K562 (cell line): ENCODE results near the gene SCUBE2.

ENCODE experiments used
- ATF3 ChIP-seq, 2 experiments: fragments of 450-650 bp in 1 of 2; sonication (generic) in 1 of 2; formaldehyde crosslinking in 1 of 2; IDR thresholded peaks in 1 of 2; conservative IDR thresholded peaks in 1 of 2; 2 replicates each; pipeline versions ENCODE4 v1.6.1 to v1.8.1; 2016 to 2023; ENCODE audit warnings: mild to moderate bottlenecking in 2 of 2, moderate library complexity in 2 of 2, inconsistent platforms in 1 of 2, missing genetic modification reagents in 1 of 2
- CREB3L1 ChIP-seq: fragments of 450-650 bp; IDR thresholded peaks from 2 replicates; pipeline ENCODE4 v1.6.1; 2014; ENCODE audit warnings: low read depth, mild to moderate bottlenecking, moderate library complexity, borderline replicate concordance
- CTCF ChIP-seq, 3 experiments: IDR thresholded peaks in 2 of 3; conservative IDR thresholded peaks in 1 of 3; 2 replicates each; pipeline ENCODE4 v1.5.1; 2011 to 2012; ENCODE audit warnings: low read length in 3 of 3, mild to moderate bottlenecking in 3 of 3, control low read depth in 2 of 3, improper control_type of control experiment in 1 of 3, inconsistent platforms in 1 of 3, low read depth in 1 of 3, mixed read lengths in 1 of 3, moderate library complexity in 1 of 3; ENCODE audit not compliant: insufficient read depth in 2 of 3
- ELF2 ChIP-seq: fragments of 250-450 bp; sonication (Bioruptor Pico); IDR thresholded peaks from 2 replicates; pipeline ENCODE4 v1.5.0; 2021; ENCODE audit warnings: mild to moderate bottlenecking
- FOSL1 ChIP-seq: fragments of 200-800 bp; sonication (Bioruptor generic); conservative IDR thresholded peaks from 2 replicates; pipeline ENCODE4 v1.6.1; 2016; ENCODE audit warnings: missing genetic modification characterization, missing compliant biosample characterization
- KAT7 ChIP-seq: sonication (generic); formaldehyde crosslinking; IDR thresholded peaks from 2 replicates; pipeline ENCODE4 v1.8.0; 2022; ENCODE audit warnings: missing genetic modification reagents, mild to moderate bottlenecking, borderline replicate concordance
- POLR2A ChIP-seq: fragments of 450-650 bp; conservative IDR thresholded peaks from 2 replicates; pipeline ENCODE4 v1.6.1; 2016
- ZNF224 ChIP-seq: sonication (generic); formaldehyde crosslinking; IDR thresholded peaks from 2 replicates; pipeline ENCODE4 v1.8.0; 2022; ENCODE audit warnings: mild to moderate bottlenecking, missing genetic modification reagents
- TF ChIP-seq, protein P1 (sequence below), 2 experiments: fragments of 450-650 bp in 1 of 2; sonication (generic) in 1 of 2; formaldehyde crosslinking; conservative IDR thresholded peaks; 2 replicates each; pipeline versions ENCODE4 v1.4.0 to v1.8.1; 2020 to 2022; ENCODE audit warnings: mild to moderate bottlenecking in 1 of 2, missing genetic modification reagents in 1 of 2
- TF ChIP-seq, protein P2 (sequence below): sonication (generic); formaldehyde crosslinking; IDR thresholded peaks from 2 replicates; pipeline ENCODE4 v1.8.0; 2022; ENCODE audit warnings: missing genetic modification reagents, mild to moderate bottlenecking, borderline replicate concordance

DNA sequence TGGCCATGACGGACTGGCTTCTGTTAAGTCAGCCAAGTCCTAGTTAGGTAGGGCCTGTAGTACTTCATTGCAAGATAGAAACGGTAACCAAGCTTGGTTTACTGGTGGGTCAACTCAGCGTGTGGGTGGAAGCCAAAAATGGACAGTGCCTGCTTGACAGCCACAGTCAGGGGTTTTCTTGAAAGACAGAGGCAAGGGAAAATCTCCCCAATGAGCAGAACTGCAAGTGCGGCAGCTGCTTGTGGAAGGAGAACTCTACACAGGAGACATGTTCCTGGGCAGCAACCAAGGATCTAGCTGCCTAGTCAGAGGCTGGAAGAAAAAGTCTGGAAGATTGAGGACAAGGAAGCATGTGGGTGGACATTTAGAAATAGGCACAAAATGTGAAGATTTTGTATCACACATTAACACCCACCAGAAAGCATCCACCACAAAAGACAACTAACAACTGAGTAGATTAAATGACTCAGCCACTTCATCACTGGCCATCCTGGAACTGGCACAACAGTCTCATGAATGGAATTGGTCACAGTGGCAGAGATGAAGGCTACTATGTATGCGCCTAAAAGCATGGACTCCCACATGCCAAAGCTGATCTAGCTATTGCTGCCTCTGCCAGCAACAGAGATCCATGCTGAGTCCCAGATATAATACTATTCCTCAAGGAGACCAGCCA, 40.9 kb upstream of the SCUBE2 start:
- TF ChIP-seq FOSL1 (tag) (no peak), CTCF (IDR thresholded peaks at IDR 0.05 in 2 of 3, conservative IDR thresholded peaks at IDR 0.05 in 1 of 3; ENCODE audit: insufficient read depth in 2 of 3, low read depth in 1 of 3, low read length in 3 of 3) (no peak), ELF2 (CRISPR knock-in tag) (no peak), ATF3 (IDR thresholded peaks at IDR 0.05) (no peak), ATF3 (CRISPR knock-in tag; conservative IDR thresholded peaks at IDR 0.05) (no peak), KAT7 (CRISPR knock-in tag) (no peak), CREB3L1 (no peak), POLR2A (no peak), ZNF224 (CRISPR knock-in tag) (no peak)
- TF ChIP-seq, protein P1, sequence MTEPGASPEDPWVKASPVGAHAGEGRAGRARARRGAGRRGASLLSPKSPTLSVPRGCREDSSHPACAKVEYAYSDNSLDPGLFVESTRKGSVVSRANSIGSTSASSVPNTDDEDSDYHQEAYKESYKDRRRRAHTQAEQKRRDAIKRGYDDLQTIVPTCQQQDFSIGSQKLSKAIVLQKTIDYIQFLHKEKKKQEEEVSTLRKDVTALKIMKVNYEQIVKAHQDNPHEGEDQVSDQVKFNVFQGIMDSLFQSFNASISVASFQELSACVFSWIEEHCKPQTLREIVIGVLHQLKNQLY (CRISPR knock-in tag; conservative IDR thresholded peaks at IDR 0.05): no peak
- TF ChIP-seq, protein P2, sequence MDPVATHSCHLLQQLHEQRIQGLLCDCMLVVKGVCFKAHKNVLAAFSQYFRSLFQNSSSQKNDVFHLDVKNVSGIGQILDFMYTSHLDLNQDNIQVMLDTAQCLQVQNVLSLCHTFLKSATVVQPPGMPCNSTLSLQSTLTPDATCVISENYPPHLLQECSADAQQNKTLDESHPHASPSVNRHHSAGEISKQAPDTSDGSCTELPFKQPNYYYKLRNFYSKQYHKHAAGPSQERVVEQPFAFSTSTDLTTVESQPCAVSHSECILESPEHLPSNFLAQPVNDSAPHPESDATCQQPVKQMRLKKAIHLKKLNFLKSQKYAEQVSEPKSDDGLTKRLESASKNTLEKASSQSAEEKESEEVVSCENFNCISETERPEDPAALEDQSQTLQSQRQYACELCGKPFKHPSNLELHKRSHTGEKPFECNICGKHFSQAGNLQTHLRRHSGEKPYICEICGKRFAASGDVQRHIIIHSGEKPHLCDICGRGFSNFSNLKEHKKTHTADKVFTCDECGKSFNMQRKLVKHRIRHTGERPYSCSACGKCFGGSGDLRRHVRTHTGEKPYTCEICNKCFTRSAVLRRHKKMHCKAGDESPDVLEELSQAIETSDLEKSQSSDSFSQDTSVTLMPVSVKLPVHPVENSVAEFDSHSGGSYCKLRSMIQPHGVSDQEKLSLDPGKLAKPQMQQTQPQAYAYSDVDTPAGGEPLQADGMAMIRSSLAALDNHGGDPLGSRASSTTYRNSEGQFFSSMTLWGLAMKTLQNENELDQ: no peak
